Measurements from ENCODE around the gene MYH6. TPM values are rescaled to one million over a fixed set of nuclear protein-coding genes. Genes with fewer than 3 reads are reported as not detected.
"Not testable (repeated sequence)": the region's sequence is repeated elsewhere in the genome, so short reads cannot be mapped to it uniquely, and the experiment has no call there.

Gene MYH6
- total and polyA plus RNA-seq, 2 of the 13 experiments (the other 11 are each of a cell fraction or from before 2014, with no cell fraction given) = 0.01 TPM; not detected in 1

- TF ChIP-seq ARID3A (IDR thresholded peaks at IDR 0.05; ENCODE audit: low read depth, low read length) (no peak), ZNF501 (CRISPR knock-in tag; IDR thresholded peaks at IDR 0.05) (no peak), MAFG (CRISPR knock-in tag; IDR thresholded peaks at IDR 0.05) (no peak), ZNF280D (CRISPR knock-in tag; IDR thresholded peaks at IDR 0.05) (no peak), FLYWCH1 (CRISPR knock-in tag; IDR thresholded peaks at IDR 0.05) (no peak), STAG1 (CRISPR knock-in tag; IDR thresholded peaks at IDR 0.05) (no peak)
Measured at GRCh38 chr14:23392613-23393012, 15.5 kb downstream of the MYH6 start (continued).

- H3K4me1 ChIP-seq (ENCODE audit: insufficient read depth, low read length); H2AFZ ChIP-seq (ENCODE audit: low read length); ATAC-seq; H3K9me3 ChIP-seq (ENCODE audit: low read length); H3K36me3 ChIP-seq (replicated peaks in 1 of 2; ENCODE audit: control insufficient read depth in 1 of 2, insufficient read depth in 2 of 2, low read length in 2 of 2); H3K79me2 ChIP-seq (ENCODE audit: insufficient read depth, low read length); H3K9ac ChIP-seq (ENCODE audit: insufficient read depth, low read depth, low read length); intact Hi-C loops (cut with micrococcal nuclease; ENCODE audit: unreplicated experiment); POLR2A ChIA-PET; FAIRE-seq; H4K20me1 ChIP-seq (ENCODE audit: insufficient read depth, low read length); CTCF ChIA-PET (ENCODE audit: low intra/inter-chr PET ratio, low total read pairs); H3K4me2 ChIP-seq (ENCODE audit: low read depth, low read length); H3K4me3 ChIP-seq (replicated peaks in 1 of 3; ENCODE audit: insufficient read depth in 1 of 3, low read depth in 2 of 3, low read length in 3 of 3); H3K27ac ChIP-seq (ENCODE audit: extremely low read length, insufficient read depth, low read length); DNase-seq (ENCODE audit: low spot score); BruUV-seq (replicated peaks); in situ Hi-C loops (cut with HindIII; ENCODE audit: extremely low pct_ligation_motif_present, low pct_unique_long_range_greater_than_20kb); TF ChIP-seq ATF7, CREB1 (CRISPR knock-in tag; IDR thresholded peaks at IDR 0.05): not testable (repeated sequence)
- 47% methylated on average over 4 of the region's 19 CpGs for WGBS (ENCODE audit: low lambda C conversion rate)
- H3K27me3 ChIP-seq (ENCODE audit: control insufficient read depth in 1 of 2, insufficient read depth in 2 of 2, low read length in 2 of 2) = peaks cover 34 to 93% of the 10 kb centered on the region in 2 experiments
- TF ChIP-seq ATF7 (IDR thresholded peaks at IDR 0.05) (peak; percentile 100), CREB1 (IDR thresholded peaks at IDR 0.05) (peak; percentile 96)
Measured at GRCh38 chr14:23389871-23390270, 18.2 kb downstream of the MYH6 start.
